ENCODE measurements around the gene ZNF789.
"Not testable (repeated sequence)": the region's sequence is repeated elsewhere in the genome, so short reads cannot be mapped to it uniquely, and the experiment has no call there.

Gene ZNF789

GRCh38 chr7:99472561-99473314, at the start of gene ZNF789:
Gene ZNF789, plus strand, starts transcription at chr7:99472890. Its CDS starts 3,567 bp downstream, at chr7:99476457.
- DNase-seq (ENCODE audit: low read depth in 3 of 3) = peak; percentile 96 to 98 (median 97)

GRCh38 chr7:99424932-99425730, 47.6 kb upstream of the ZNF789 start:
- DNase-seq (ENCODE audit: low read depth in 3 of 3) = no peak

GRCh38 chr7:99428972-99429566, 43.6 kb upstream of the ZNF789 start:
- DNase-seq (ENCODE audit: low read depth in 3 of 3) = no peak

- DNase-seq (ENCODE audit: low read depth in 3 of 3) = no peak
Observed at GRCh38 chr7:99429756-99430155, 42.9 kb upstream of the ZNF789 start.

- not testable (repeated sequence) for DNase-seq (ENCODE audit: low read depth in 3 of 3)
Observed at GRCh38 chr7:99431756-99432540, 40.7 kb upstream of the ZNF789 start.

GRCh38 chr7:99433158-99433557, 39.5 kb upstream of the ZNF789 start:
- no peak for DNase-seq (ENCODE audit: low read depth in 3 of 3)

- no peak for DNase-seq (ENCODE audit: low read depth in 3 of 3)
Observed at GRCh38 chr7:99437946-99438572, 34.6 kb upstream of the ZNF789 start.

- peak; percentile 87 to 94 (median 90) for DNase-seq (ENCODE audit: low read depth in 3 of 3)
Observed at GRCh38 chr7:99438573-99439480, 33.9 kb upstream of the ZNF789 start, which contains the start of the genes CPSF4 and PTCD1. Gene CPSF4, plus strand, starts transcription at chr7:99438943. Its CDS starts 140 bp downstream, at chr7:99439083. Gene PTCD1, minus strand, starts transcription at chr7:99438798. Its CDS starts 3,556 bp downstream, at chr7:99435242.

GRCh38 chr7:99440195-99440594, 32.5 kb upstream of the ZNF789 start:
- DNase-seq (ENCODE audit: low read depth in 3 of 3) = no peak

GRCh38 chr7:99446096-99446495, 26.6 kb upstream of the ZNF789 start:
- DNase-seq (ENCODE audit: low read depth in 3 of 3) = no peak

GRCh38 chr7:99447943-99448342, 24.7 kb upstream of the ZNF789 start:
- DNase-seq (ENCODE audit: low read depth in 3 of 3) = no peak

GRCh38 chr7:99448855-99449254, 23.8 kb upstream of the ZNF789 start:
- no peak for DNase-seq (ENCODE audit: low read depth in 3 of 3)

GRCh38 chr7:99449326-99449725, 23.4 kb upstream of the ZNF789 start:
- DNase-seq (ENCODE audit: low read depth in 3 of 3) = no peak

GRCh38 chr7:99451936-99452335, 20.8 kb upstream of the ZNF789 start:
- DNase-seq (ENCODE audit: low read depth in 3 of 3) = no peak

- DNase-seq (ENCODE audit: low read depth in 3 of 3) = no peak
Observed at GRCh38 chr7:99452541-99452940, 20.1 kb upstream of the ZNF789 start.

- DNase-seq (ENCODE audit: low read depth in 3 of 3) = no peak
Observed at GRCh38 chr7:99453105-99453504, 19.6 kb upstream of the ZNF789 start.

- DNase-seq (ENCODE audit: low read depth in 3 of 3) = no peak
Observed at GRCh38 chr7:99455874-99456273, 16.8 kb upstream of the ZNF789 start.

- no peak for DNase-seq (ENCODE audit: low read depth in 3 of 3)
Observed at GRCh38 chr7:99456288-99456687, 16.4 kb upstream of the ZNF789 start.

GRCh38 chr7:99457050-99457649, 15.5 kb upstream of the ZNF789 start:
- no peak for DNase-seq (ENCODE audit: low read depth in 3 of 3)

All from stimulated activated CD4-positive, alpha-beta T cell treated with anti-CD3 and anti-CD28 coated beads, TNF-alpha, amount 100 ng/mL, for 24 hours (primary cell).